Natural killer cell (primary cell): ENCODE results near the gene FAM25C. TPM values are rescaled to one million over a fixed set of nuclear protein-coding genes. Genes with fewer than 3 reads are reported as not detected.
"Not testable (repeated sequence)": the region's sequence is repeated elsewhere in the genome, so short reads cannot be mapped to it uniquely, and the experiment has no call there.

Source experiments
- ATAC-seq, 3 donors: fragments of 150-1000 bp in 2 of 3; fragments of 200-7000 bp in 1 of 3; cut with Tn5 transposase; 1 replicate in 1 of 3; 2 replicates in 2 of 3; pipeline ENCODE4 v1.10.0; 2021; ENCODE audit warnings: mild to moderate bottlenecking in 2 of 3, moderate library complexity in 2 of 3
- DNase-seq, 2 donors: peaks; one replicate each; pipeline versions ENCODE4 v3.0.0 to v3.0.0-alpha.2; 2013 to 2021; ENCODE audit warnings: mixed read lengths in 1 of 2
- H3K27ac ChIP-seq: one replicate; pipeline ENCODE4 v1.5.1; 2013; ENCODE audit warnings: mild to moderate bottlenecking, low read length
- H3K27me3 ChIP-seq: one replicate; pipeline ENCODE4 v1.6.1; 2013; ENCODE audit warnings: low read length; ENCODE audit not compliant: control insufficient read depth, insufficient read depth
- H3K36me3 ChIP-seq: one replicate; pipeline ENCODE4 v1.6.1; 2013; ENCODE audit warnings: low read length; ENCODE audit not compliant: control insufficient read depth, insufficient read depth
- H3K4me1 ChIP-seq: one replicate; pipeline ENCODE4 v1.6.1; 2013; ENCODE audit warnings: low read length; ENCODE audit not compliant: control insufficient read depth, insufficient read depth
- H3K4me3 ChIP-seq: one replicate; pipeline ENCODE4 v1.5.1; 2013; ENCODE audit warnings: low read length
- H3K9me3 ChIP-seq: one replicate; pipeline ENCODE4 v1.6.1; 2013; ENCODE audit warnings: low read length; ENCODE audit not compliant: control insufficient read depth, insufficient read depth
- H3K27ac Mint-ChIP-seq, 2 donors: one replicate each; pipeline ENCODE4 v1.8.0; 2022; ENCODE audit warnings: mild to moderate bottlenecking in 2 of 2, mixed read lengths in 2 of 2, moderate library complexity in 1 of 2
- H3K27me3 Mint-ChIP-seq, 2 donors: one replicate each; pipeline ENCODE4 v1.8.0; 2022; ENCODE audit warnings: low read depth in 2 of 2, mixed read lengths in 2 of 2
- H3K36me3 Mint-ChIP-seq: one replicate; pipeline ENCODE4 v1.8.0; 2022; ENCODE audit warnings: mixed read lengths
- H3K4me1 Mint-ChIP-seq, 2 donors: one replicate each; pipeline ENCODE4 v1.8.0; 2022; ENCODE audit warnings: mixed read lengths in 2 of 2
- H3K4me3 Mint-ChIP-seq: one replicate; pipeline ENCODE4 v1.8.0; 2022; ENCODE audit warnings: mild to moderate bottlenecking, moderate library complexity, mixed read lengths
- H3K9me3 Mint-ChIP-seq, 2 donors: one replicate each; pipeline ENCODE4 v1.8.0; 2022; ENCODE audit warnings: mixed read lengths in 2 of 2
- WGBS: methylation state at CpG from one replicate; pipeline ENCODE4 v1.1.7; 2013; ENCODE audit warnings: missing lambda C conversion rate; ENCODE audit not compliant: insufficient coverage; 5-methylcytosine and 5-hydroxymethylcytosine counted together
- intact Hi-C: fragments of 100-400 bp; cut with micrococcal nuclease; formaldehyde crosslinking; loops from one replicate; pipeline ENCODE4 v1.14.2; 2022
- total RNA-seq, 4 donors: library from RNA; stranded (reverse); fragments of 120-200 nt in 1 of 4; gene quantifications; one replicate each; pipeline versions ENCODE4 v1.2.3 to v1.2.4, GENCODE V29; 2013 to 2022

FAM25C gene
- total RNA-seq, 3 donors from 2014 or later (not counting 1 experiment from before 2014, with no cell fraction given): not detected

DNA sequence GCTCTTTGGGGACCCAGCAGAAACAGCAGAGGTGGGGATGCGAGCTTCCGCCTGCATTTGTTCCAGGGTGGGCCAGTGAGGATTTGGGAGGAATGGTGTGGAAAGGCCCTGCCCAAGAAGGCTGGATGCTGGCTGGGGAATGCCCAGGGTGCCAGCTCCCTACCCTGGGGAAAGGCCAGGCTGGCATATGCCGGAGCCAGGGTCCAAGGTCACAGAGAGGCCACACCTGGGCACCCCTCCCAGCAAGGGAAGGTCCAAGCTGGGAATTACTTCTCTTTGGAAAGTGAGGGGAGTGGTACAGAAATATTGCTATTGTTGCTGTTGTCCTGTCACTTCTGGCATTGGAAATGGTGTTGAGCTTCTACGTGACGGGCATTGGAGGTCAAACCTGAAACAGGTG lies 28.0 kb downstream of the FAM25C start:
- H3K9me3 Mint-ChIP-seq, H3K27me3 Mint-ChIP-seq, H3K4me3 Mint-ChIP-seq, H3K36me3 ChIP-seq, H3K9me3 ChIP-seq, DNase-seq, H3K27ac Mint-ChIP-seq, intact Hi-C loops, H3K4me1 ChIP-seq, H3K36me3 Mint-ChIP-seq, H3K27ac ChIP-seq, ATAC-seq, H3K4me1 Mint-ChIP-seq, H3K4me3 ChIP-seq, H3K27me3 ChIP-seq: not testable (repeated sequence)
- no CpG with 5 or more reads among the region's 5 CpGs for WGBS

GRCh38 chr10:47970047-47970446 lies 29.5 kb downstream of the FAM25C start:
- H3K27me3 Mint-ChIP-seq, intact Hi-C loops, H3K36me3 ChIP-seq, ATAC-seq, H3K27ac Mint-ChIP-seq, H3K27ac ChIP-seq, H3K36me3 Mint-ChIP-seq, H3K4me1 ChIP-seq, H3K4me3 ChIP-seq, H3K4me1 Mint-ChIP-seq, DNase-seq, H3K9me3 Mint-ChIP-seq, H3K9me3 ChIP-seq, H3K4me3 Mint-ChIP-seq, H3K27me3 ChIP-seq: not testable (repeated sequence)
- WGBS: 86% methylated on average over 1 of the region's 3 CpGs

DNA sequence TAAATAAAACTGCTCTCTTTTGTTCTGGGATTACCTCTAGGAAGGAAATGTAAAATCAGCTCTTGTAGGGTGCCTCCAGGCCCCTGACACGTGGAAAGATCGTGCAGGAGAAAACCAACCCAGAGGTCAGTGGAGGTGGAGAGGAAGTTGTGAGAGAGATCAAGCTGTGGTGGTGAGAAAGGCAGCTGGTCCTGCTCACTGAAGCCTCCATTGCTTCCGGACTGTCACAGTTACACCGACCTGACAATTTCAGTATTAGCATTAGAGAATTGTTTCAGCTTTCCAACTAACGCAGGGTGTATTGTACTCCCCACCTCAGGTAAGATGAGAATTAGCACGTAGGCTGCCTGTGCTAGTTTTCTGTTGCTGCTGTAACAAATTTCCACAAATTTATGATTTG lies 30.6 kb downstream of the FAM25C start:
- WGBS: 92% methylated on average over 2 of the region's 6 CpGs
- H3K36me3 ChIP-seq, H3K36me3 Mint-ChIP-seq, H3K9me3 Mint-ChIP-seq, H3K9me3 ChIP-seq, H3K4me3 Mint-ChIP-seq, H3K27ac ChIP-seq, H3K4me3 ChIP-seq, ATAC-seq, DNase-seq, H3K4me1 Mint-ChIP-seq, H3K27me3 Mint-ChIP-seq, H3K4me1 ChIP-seq, H3K27me3 ChIP-seq, H3K27ac Mint-ChIP-seq, intact Hi-C loops: not testable (repeated sequence)

DNA sequence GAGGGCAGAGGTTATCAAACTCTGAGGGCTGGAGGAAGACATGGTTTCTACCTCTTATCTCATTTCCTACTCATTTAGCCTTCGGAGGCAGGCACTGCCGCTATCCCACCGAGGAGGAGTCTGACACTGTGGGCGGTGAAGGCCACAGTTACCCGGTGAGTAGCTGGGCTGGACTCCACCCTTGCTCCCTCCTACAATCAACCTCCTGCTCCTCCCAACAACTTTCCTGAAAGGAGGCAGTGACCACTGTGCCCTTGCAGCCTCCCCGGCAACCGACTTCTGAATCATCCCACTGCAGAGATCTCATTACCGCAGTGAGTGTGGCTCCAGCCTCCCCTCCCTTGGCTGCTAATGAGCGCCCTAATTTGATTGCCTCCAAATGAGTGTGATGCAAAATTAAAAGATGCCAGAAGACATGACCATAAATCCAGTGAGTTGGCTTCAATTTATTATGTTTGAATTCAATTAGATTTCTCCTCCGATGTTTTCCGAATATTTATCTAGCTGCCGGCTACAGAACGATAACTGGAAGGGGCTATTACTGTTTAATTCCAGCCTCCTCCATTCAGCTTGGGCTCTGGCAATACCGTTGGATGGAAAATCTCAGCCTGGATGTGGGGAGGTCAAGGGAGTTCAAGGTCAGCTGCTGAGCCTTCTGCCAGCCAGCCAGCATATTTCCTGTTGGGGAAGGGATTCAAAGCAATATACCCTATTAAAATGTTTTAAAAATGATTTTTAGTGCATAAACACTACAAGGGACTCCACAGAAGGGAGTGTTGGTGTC lies 35.1 kb downstream of the FAM25C start:
- H3K36me3 Mint-ChIP-seq, H3K27ac ChIP-seq, H3K36me3 ChIP-seq, DNase-seq, H3K4me3 Mint-ChIP-seq, H3K9me3 Mint-ChIP-seq, H3K4me3 ChIP-seq, H3K4me1 ChIP-seq, ATAC-seq, H3K9me3 ChIP-seq, H3K27me3 Mint-ChIP-seq, H3K27me3 ChIP-seq, H3K27ac Mint-ChIP-seq, H3K4me1 Mint-ChIP-seq, intact Hi-C loops: not testable (repeated sequence)
- WGBS: no CpG with 5 or more reads among the region's 14 CpGs

- intact Hi-C loops, H3K27me3 Mint-ChIP-seq, H3K9me3 Mint-ChIP-seq, ATAC-seq, H3K27ac Mint-ChIP-seq, H3K4me3 Mint-ChIP-seq, H3K9me3 ChIP-seq, H3K27ac ChIP-seq, H3K4me1 Mint-ChIP-seq, H3K36me3 Mint-ChIP-seq, DNase-seq, H3K27me3 ChIP-seq, H3K36me3 ChIP-seq, H3K4me3 ChIP-seq, H3K4me1 ChIP-seq: not testable (repeated sequence)
- no CpG with 5 or more reads among the region's 5 CpGs for WGBS
These were observed 36.8 kb downstream of the FAM25C start for GRCh38 chr10:47962785-47963184.

- not testable (repeated sequence) for ATAC-seq, H3K4me3 Mint-ChIP-seq
These were observed 38.9 kb downstream of the FAM25C start for GRCh38 chr10:47960699-47961098.

GRCh38 chr10:47959677-47960076 lies 39.9 kb downstream of the FAM25C start:
- H3K27me3 ChIP-seq, H3K4me3 ChIP-seq, H3K36me3 ChIP-seq, H3K9me3 ChIP-seq, H3K4me3 Mint-ChIP-seq, DNase-seq, intact Hi-C loops, H3K27me3 Mint-ChIP-seq, H3K36me3 Mint-ChIP-seq, H3K27ac Mint-ChIP-seq, H3K4me1 Mint-ChIP-seq, ATAC-seq, H3K4me1 ChIP-seq, H3K9me3 Mint-ChIP-seq, H3K27ac ChIP-seq: not testable (repeated sequence)
- WGBS: 60% methylated on average over 1 of the region's 5 CpGs

More at GRCh38 chr10:47960699-47961098, 38.9 kb downstream of the FAM25C start:
- H3K27ac ChIP-seq, DNase-seq, H3K36me3 Mint-ChIP-seq, H3K27ac Mint-ChIP-seq, intact Hi-C loops, H3K4me1 Mint-ChIP-seq, H3K27me3 ChIP-seq, H3K9me3 Mint-ChIP-seq, H3K27me3 Mint-ChIP-seq, H3K9me3 ChIP-seq, H3K36me3 ChIP-seq, H3K4me3 ChIP-seq, H3K4me1 ChIP-seq: not testable (repeated sequence)
- no CpG with 5 or more reads among the region's 2 CpGs for WGBS

DNA sequence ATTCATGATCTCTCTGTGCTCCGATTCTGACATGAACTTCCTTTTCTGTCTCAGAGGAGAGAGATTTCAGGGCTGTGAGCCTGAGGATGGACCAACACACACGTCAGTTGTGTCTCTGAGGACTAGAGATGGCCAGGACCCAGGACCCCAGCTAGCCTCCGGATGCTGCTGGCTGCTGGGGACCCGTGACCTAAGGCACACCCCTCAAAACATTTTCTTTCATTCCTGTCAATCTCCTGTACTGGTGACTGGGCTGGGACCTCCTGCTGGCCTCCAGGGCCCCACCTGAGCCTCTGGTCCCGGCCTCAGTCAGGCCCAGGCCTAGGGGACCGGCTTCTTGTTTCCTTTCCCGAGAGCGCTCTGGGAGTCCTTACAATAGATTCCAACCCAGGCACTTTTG lies 42.4 kb downstream of the FAM25C start:
- H3K27me3 ChIP-seq, H3K27ac Mint-ChIP-seq, intact Hi-C loops, H3K4me1 Mint-ChIP-seq, H3K4me3 Mint-ChIP-seq, ATAC-seq, H3K4me3 ChIP-seq, H3K36me3 Mint-ChIP-seq, H3K9me3 ChIP-seq, H3K4me1 ChIP-seq, H3K36me3 ChIP-seq, H3K9me3 Mint-ChIP-seq, DNase-seq, H3K27me3 Mint-ChIP-seq, H3K27ac ChIP-seq: not testable (repeated sequence)
- WGBS: 85% methylated on average over 7 of the region's 8 CpGs
